Fibroblast of lung (primary cell): ENCODE measurements around the gene GABBR2. TPM values are rescaled to one million over a fixed set of nuclear protein-coding genes. Genes with fewer than 3 reads are reported as not detected.

ENCODE experiments used
- DNase-seq, 2 donors: peaks; one replicate each; pipeline versions ENCODE4 v3.0.0 to v3.0.0-alpha.2; 2010; ENCODE audit warnings: low read depth in 2 of 2
- H2AFZ ChIP-seq: 2 replicates; pipeline ENCODE4 v1.5.1; 2012; ENCODE audit warnings: low read length, control low read depth, inconsistent platforms
- H3K27ac ChIP-seq: 2 replicates; pipeline ENCODE4 v1.5.1; 2011; ENCODE audit warnings: low read length, control low read depth; ENCODE audit not compliant: insufficient read depth
- H3K27me3 ChIP-seq: 2 replicates; pipeline ENCODE4 v1.5.1; 2011; ENCODE audit warnings: mild to moderate bottlenecking, low read length; ENCODE audit not compliant: control insufficient read depth, insufficient read depth
- H3K36me3 ChIP-seq: 2 replicates; pipeline ENCODE4 v1.5.1; 2011; ENCODE audit warnings: low read length; ENCODE audit not compliant: control insufficient read depth, insufficient read depth
- H3K4me1 ChIP-seq: 2 replicates; pipeline ENCODE4 v1.5.1; 2011; ENCODE audit warnings: low read length; ENCODE audit not compliant: control insufficient read depth, insufficient read depth; ENCODE audit errors: extremely low read depth
- H3K4me2 ChIP-seq: 2 replicates; pipeline ENCODE4 v1.5.1; 2011; ENCODE audit warnings: low read length, control low read depth; ENCODE audit not compliant: insufficient read depth; ENCODE audit errors: extremely low read depth
- H3K4me3 ChIP-seq, 4 experiments: fragments of 200-600 bp in 1 of 4; sonication (generic) in 1 of 4; replicated peaks in 1 of 4; 2 replicates each; pipeline ENCODE4 v1.5.1; 2011 to 2016; ENCODE audit warnings: low read length in 4 of 4, low read depth in 3 of 4, mild to moderate bottlenecking in 3 of 4, control low read depth in 2 of 4, inconsistent platforms in 1 of 4, mixed read lengths in 1 of 4; ENCODE audit not compliant: insufficient read depth in 1 of 4; ENCODE audit errors: control extremely low read depth in 1 of 4
- H3K79me2 ChIP-seq: 2 replicates; pipeline ENCODE4 v1.5.1; 2012; ENCODE audit warnings: mild to moderate bottlenecking, low read length, inconsistent platforms; ENCODE audit not compliant: control insufficient read depth, insufficient read depth
- H3K9ac ChIP-seq: 2 replicates; pipeline ENCODE4 v1.5.1; 2011; ENCODE audit warnings: mild to moderate bottlenecking, low read length, control low read depth; ENCODE audit not compliant: insufficient read depth
- H3K9me3 ChIP-seq: 2 replicates; pipeline ENCODE4 v1.5.1; 2012; ENCODE audit warnings: low read depth, low read length; ENCODE audit not compliant: control insufficient read depth, insufficient read depth
- H4K20me1 ChIP-seq: 2 replicates; pipeline ENCODE4 v1.5.1; 2011; ENCODE audit warnings: low read length; ENCODE audit not compliant: control insufficient read depth, insufficient read depth; ENCODE audit errors: extremely low read depth
- CTCF ChIP-seq, 2 donors: IDR thresholded peaks in 1 of 2; conservative IDR thresholded peaks in 1 of 2; 1 replicate in 1 of 2; 2 replicates in 1 of 2; pipeline ENCODE4 v1.5.1; 2011 to 2012; ENCODE audit warnings: low read length in 2 of 2, control low read depth in 1 of 2, inconsistent platforms in 1 of 2, low read depth in 1 of 2, mild to moderate bottlenecking in 1 of 2
- EZH2 ChIP-seq: IDR thresholded peaks from 2 replicates; pipeline ENCODE4 v1.5.1; 2012; ENCODE audit warnings: low read length, control low read depth, mild to moderate bottlenecking; ENCODE audit errors: missing control alignments
- polyA plus RNA-seq, 2 donors: library from polyadenylated mRNA; depleted of rRNA in 1 of 2; stranded (reverse) in 1 of 2; unstranded in 1 of 2; fragments of >200 nt; gene quantifications; 2 replicates each; pipeline ENCODE4 v1.2.1, GENCODE V29; 2011 to 2012; ENCODE audit warnings: missing spikeins in 1 of 2
- total RNA-seq: library from RNA; depleted of rRNA; stranded (reverse); fragments of >200 nt; gene quantifications from 2 replicates; pipeline ENCODE4 v1.2.1, GENCODE V29; 2014

Gene GABBR2
- total and polyA plus RNA-seq, 2 donors (not counting 1 experiment from before 2014, with no cell fraction given), result 0.32 to 0.33 TPM

GRCh38 chr9:98356953-98357690 is 351.6 kb downstream of the GABBR2 start:
- Histone ChIP-seq H3K4me2 (no peak overlapping the region), H3K4me1 (peaks cover 5% of the 10 kb centered on the region), H3K4me3 (no peak overlapping the region), H3K9ac (no peak overlapping the region), H4K20me1 (no peaks in the 10 kb centered on the region), H2AFZ (no peak overlapping the region), H3K79me2 (no peaks in the 10 kb centered on the region), H3K27me3 (no peaks in the 10 kb centered on the region), H3K36me3 (no peaks in the 10 kb centered on the region), H3K27ac (no peak overlapping the region), H3K9me3 (no peaks in the 10 kb centered on the region)
- TF ChIP-seq CTCF (conservative IDR thresholded peaks at IDR 0.05 in 1 of 2, IDR thresholded peaks at IDR 0.05 in 1 of 2; ENCODE audit: low read depth in 1 of 2, low read length in 2 of 2) (no peak), EZH2 (no peak)
- peak; percentile 37 to 88 for DNase-seq

- no peak overlapping the region for H3K4me3 ChIP-seq
These were observed 352.4 kb downstream of the GABBR2 start for GRCh38 chr9:98356326-98356725.

GRCh38 chr9:98351370-98351769 is 357.4 kb downstream of the GABBR2 start:
- Histone ChIP-seq H3K9ac (no peak overlapping the region), H3K79me2 (no peaks in the 10 kb centered on the region), H2AFZ (no peak overlapping the region), H3K4me3 (no peak overlapping the region), H3K36me3 (no peaks in the 10 kb centered on the region), H4K20me1 (no peaks in the 10 kb centered on the region), H3K4me2 (no peak overlapping the region), H3K27me3 (no peaks in the 10 kb centered on the region), H3K9me3 (no peaks in the 10 kb centered on the region), H3K27ac (no peak overlapping the region), H3K4me1 (no peaks in the 10 kb centered on the region)
- TF ChIP-seq EZH2, result no peak
- TF ChIP-seq CTCF (conservative IDR thresholded peaks at IDR 0.05 in 1 of 2, IDR thresholded peaks at IDR 0.05 in 1 of 2; ENCODE audit: low read depth in 1 of 2, low read length in 2 of 2), result no peak
- DNase-seq, result no peak

More at GRCh38 chr9:98356326-98356725, 352.4 kb downstream of the GABBR2 start:
- Histone ChIP-seq H3K36me3 (no peaks in the 10 kb centered on the region), H3K79me2 (no peaks in the 10 kb centered on the region), H2AFZ (no peak overlapping the region), H3K4me1 (peaks cover 5% of the 10 kb centered on the region), H3K27me3 (no peaks in the 10 kb centered on the region), H3K27ac (no peak overlapping the region), H3K9me3 (no peaks in the 10 kb centered on the region), H3K9ac (no peak overlapping the region), H4K20me1 (no peaks in the 10 kb centered on the region), H3K4me2 (no peak overlapping the region)
- no peak for TF ChIP-seq EZH2
- TF ChIP-seq CTCF (conservative IDR thresholded peaks at IDR 0.05 in 1 of 2, IDR thresholded peaks at IDR 0.05 in 1 of 2; ENCODE audit: low read depth in 1 of 2, low read length in 2 of 2), result no peak
- DNase-seq, result peak in 1 of 2 donors; percentile 58
